ENCODE data around the gene TRAF2.

- TF ChIP-seq, protein P1, sequence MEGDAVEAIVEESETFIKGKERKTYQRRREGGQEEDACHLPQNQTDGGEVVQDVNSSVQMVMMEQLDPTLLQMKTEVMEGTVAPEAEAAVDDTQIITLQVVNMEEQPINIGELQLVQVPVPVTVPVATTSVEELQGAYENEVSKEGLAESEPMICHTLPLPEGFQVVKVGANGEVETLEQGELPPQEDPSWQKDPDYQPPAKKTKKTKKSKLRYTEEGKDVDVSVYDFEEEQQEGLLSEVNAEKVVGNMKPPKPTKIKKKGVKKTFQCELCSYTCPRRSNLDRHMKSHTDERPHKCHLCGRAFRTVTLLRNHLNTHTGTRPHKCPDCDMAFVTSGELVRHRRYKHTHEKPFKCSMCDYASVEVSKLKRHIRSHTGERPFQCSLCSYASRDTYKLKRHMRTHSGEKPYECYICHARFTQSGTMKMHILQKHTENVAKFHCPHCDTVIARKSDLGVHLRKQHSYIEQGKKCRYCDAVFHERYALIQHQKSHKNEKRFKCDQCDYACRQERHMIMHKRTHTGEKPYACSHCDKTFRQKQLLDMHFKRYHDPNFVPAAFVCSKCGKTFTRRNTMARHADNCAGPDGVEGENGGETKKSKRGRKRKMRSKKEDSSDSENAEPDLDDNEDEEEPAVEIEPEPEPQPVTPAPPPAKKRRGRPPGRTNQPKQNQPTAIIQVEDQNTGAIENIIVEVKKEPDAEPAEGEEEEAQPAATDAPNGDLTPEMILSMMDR (IDR thresholded peaks at IDR 0.05 in 8 of 11, conservative IDR thresholded peaks at IDR 0.05 in 3 of 11) = no peak
- TF ChIP-seq POLR2A (IDR thresholded peaks at IDR 0.05) = no peak
Measured at GRCh38 chr9:136916330-136917184, 30.2 kb downstream of the TRAF2 start.

All from spleen (tissue), 7 donors.